GM23248 (cell line): ENCODE data around the gene KLHDC8A.

Experiments used
- EZH2 ChIP-seq: fragments of 200-600 bp; sonication (generic); IDR thresholded peaks from 2 replicates; pipeline ENCODE4 v1.6.1; 2018; ENCODE audit warnings: antibody characterized with exemption, mild to moderate bottlenecking; ENCODE audit not compliant: insufficient read depth, poor library complexity, severe bottlenecking
- EZH2phosphoT487 ChIP-seq: fragments of 200-600 bp; sonication (generic); IDR thresholded peaks from 2 replicates; pipeline ENCODE4 v1.6.1; 2018; ENCODE audit warnings: antibody characterized with exemption, moderate library complexity, mild to moderate bottlenecking, low read depth; ENCODE audit not compliant: insufficient read depth

DNA sequence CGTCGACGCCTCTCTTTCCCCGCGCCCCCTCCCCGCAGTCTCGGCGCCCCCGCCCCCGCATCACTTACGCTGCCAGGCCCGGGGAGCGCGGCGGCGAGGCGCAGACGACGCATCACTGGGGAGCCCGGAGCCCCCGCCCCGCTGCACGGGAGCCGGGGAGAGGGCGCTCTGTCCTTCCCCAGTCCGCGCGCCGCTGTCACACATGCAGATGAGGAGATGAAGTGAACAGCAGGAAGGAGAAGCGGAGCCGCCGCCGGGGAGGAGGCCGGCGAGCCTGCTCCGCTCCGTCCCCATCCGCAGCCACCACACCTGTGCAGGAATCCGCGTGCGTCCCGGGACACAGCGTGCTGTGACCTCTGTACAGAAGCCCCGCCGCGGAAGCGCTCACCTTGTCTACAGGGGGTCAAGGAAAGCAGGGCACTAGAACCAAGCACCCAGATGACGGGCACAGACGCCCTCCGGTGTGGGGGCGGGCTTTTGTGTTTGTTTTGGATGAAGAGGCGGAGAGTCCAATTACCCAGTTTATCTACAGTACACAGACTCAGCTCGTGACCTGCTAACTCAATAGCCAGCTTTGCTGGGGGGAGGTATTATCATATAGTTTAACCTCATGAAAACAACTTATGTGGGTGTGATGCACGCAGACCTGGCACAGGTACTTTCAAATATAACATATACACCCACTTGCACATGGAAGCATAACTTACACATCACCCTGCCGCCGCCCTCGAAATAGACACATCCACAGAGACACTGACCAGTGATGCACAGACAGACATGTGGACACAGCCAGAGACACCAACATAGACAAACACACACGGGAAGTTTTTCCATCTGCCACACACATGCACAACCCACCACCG, 12.4 kb downstream of the KLHDC8A start:
- TF ChIP-seq EZH2 (peak; percentile 93), EZH2phosphoT487 (0 out of 2 replicates have a peak, but pooled peaks have one; percentile 32)
